Liver (tissue), 9 donors: ENCODE data around the gene OR2AT4. TPM values are rescaled to one million over a fixed set of nuclear protein-coding genes. Genes with fewer than 3 reads are reported as not detected.

Experiments
- DNase-seq: peaks from one replicate; pipeline ENCODE4 v3.0.0-alpha.2; 2017; ENCODE audit warnings: low spot score
- H3K27ac ChIP-seq, 2 donors: one replicate each; pipeline ENCODE4 v1.7.0; 2013; ENCODE audit warnings: inconsistent platforms in 2 of 2, low read length in 2 of 2, control low read depth in 1 of 2, low read depth in 1 of 2, mild to moderate bottlenecking in 1 of 2
- H3K27me3 ChIP-seq, 4 donors: one replicate each; pipeline versions ENCODE4 v1.6.1 to v1.7.0; 2013; ENCODE audit warnings: low read length in 3 of 4, inconsistent platforms in 1 of 4, mild to moderate bottlenecking in 1 of 4, moderate library complexity in 1 of 4; ENCODE audit not compliant: control insufficient read depth in 4 of 4, insufficient read depth in 4 of 4
- H3K36me3 ChIP-seq, 4 donors: one replicate each; pipeline versions ENCODE4 v1.6.1 to v1.7.0; 2013; ENCODE audit warnings: low read length in 3 of 4, mild to moderate bottlenecking in 3 of 4, low read depth in 1 of 4, moderate library complexity in 1 of 4; ENCODE audit not compliant: control insufficient read depth in 4 of 4, insufficient read depth in 3 of 4
- H3K4me1 ChIP-seq, 4 donors: one replicate each; pipeline versions ENCODE4 v1.6.1 to v1.7.0; 2013; ENCODE audit warnings: low read length in 3 of 4, mild to moderate bottlenecking in 3 of 4, moderate library complexity in 1 of 4; ENCODE audit not compliant: control insufficient read depth in 4 of 4, insufficient read depth in 4 of 4
- H3K4me3 ChIP-seq, 3 donors: one replicate each; pipeline versions ENCODE4 v1.6.1 to v1.7.0; 2013; ENCODE audit warnings: low read length in 3 of 3, control low read depth in 1 of 3, low read depth in 1 of 3, mild to moderate bottlenecking in 1 of 3
- H3K9ac ChIP-seq, 2 donors: one replicate each; pipeline ENCODE4 v1.7.0; 2013; ENCODE audit warnings: low read length in 2 of 2, mild to moderate bottlenecking in 2 of 2, moderate library complexity in 2 of 2, control low read depth in 1 of 2, low read depth in 1 of 2
- H3K9me3 ChIP-seq, 4 donors: one replicate each; pipeline versions ENCODE4 v1.6.1 to v1.7.0; 2013; ENCODE audit warnings: low read length in 3 of 4; ENCODE audit not compliant: control insufficient read depth in 4 of 4
- ATF3 ChIP-seq: IDR thresholded peaks from 2 replicates; pipeline ENCODE4 v1.6.1; 2016; ENCODE audit warnings: antibody characterized with exemption
- CTCF ChIP-seq: fragments of 150-350 bp; IDR thresholded peaks from 2 replicates; pipeline ENCODE4 v1.5.1; 2017; ENCODE audit warnings: improper control_type of control experiment, low read depth, low read length; ENCODE audit not compliant: missing input control
- EGR1 ChIP-seq, 2 donors: IDR thresholded peaks; 2 replicates each; pipeline ENCODE4 v1.6.1; 2016 to 2018; ENCODE audit warnings: antibody characterized with exemption in 2 of 2, low read depth in 2 of 2
- FOXA1 ChIP-seq: IDR thresholded peaks from 2 replicates; pipeline ENCODE4 v1.6.1; 2016; ENCODE audit warnings: antibody characterized with exemption
- FOXA2 ChIP-seq: IDR thresholded peaks from 2 replicates; pipeline ENCODE4 v1.6.1; 2016; ENCODE audit warnings: antibody characterized with exemption
- GABPA ChIP-seq, 2 donors: IDR thresholded peaks in 1 of 2; conservative IDR thresholded peaks in 1 of 2; 2 replicates each; pipeline ENCODE4 v1.6.1; 2016; ENCODE audit warnings: antibody characterized with exemption in 2 of 2, mild to moderate bottlenecking in 1 of 2, moderate library complexity in 1 of 2
- HNF4A ChIP-seq, 2 donors: conservative IDR thresholded peaks; 2 replicates each; pipeline ENCODE4 v1.6.1; 2016; ENCODE audit warnings: antibody characterized with exemption in 2 of 2, mild to moderate bottlenecking in 2 of 2
- HNF4G ChIP-seq: IDR thresholded peaks from 2 replicates; pipeline ENCODE4 v1.6.1; 2016; ENCODE audit warnings: antibody characterized with exemption
- MAX ChIP-seq: IDR thresholded peaks from 2 replicates; pipeline ENCODE4 v1.6.1; 2016; ENCODE audit warnings: antibody characterized with exemption
- REST ChIP-seq: IDR thresholded peaks from 2 replicates; pipeline ENCODE4 v1.6.1; 2016; ENCODE audit warnings: antibody characterized with exemption, mild to moderate bottlenecking
- RXRA ChIP-seq, 2 donors: IDR thresholded peaks; 2 replicates each; pipeline ENCODE4 v1.6.1; 2017 to 2018; ENCODE audit warnings: antibody characterized with exemption in 2 of 2, mild to moderate bottlenecking in 1 of 2
- YY1 ChIP-seq: IDR thresholded peaks from 2 replicates; pipeline ENCODE4 v1.6.1; 2016; ENCODE audit warnings: antibody characterized with exemption, mild to moderate bottlenecking
- ZBTB33 ChIP-seq: IDR thresholded peaks from 2 replicates; pipeline ENCODE4 v1.6.1; 2016; ENCODE audit warnings: antibody characterized with exemption
- WGBS: extraction: QIAGEN DNeasy Blood & Tissue Kit; methylation state at CpG from one replicate; pipeline ENCODE4 v1.1.7; 2013; 5-methylcytosine and 5-hydroxymethylcytosine counted together
- polyA plus RNA-seq, 2 donors: library from polyadenylated mRNA; stranded (reverse) in 1 of 2; unstranded in 1 of 2; fragments of 200-250 nt in 1 of 2; fragments of >200 nt in 1 of 2; fragmentation: Nextera tagmentation in 1 of 2; extraction: Ambion mirVana in 1 of 2; gene quantifications; one replicate each; pipeline versions ENCODE4 v1.2.1 to v1.2.3, GENCODE V29; 2013 to 2015
- total RNA-seq, 2 donors: library from RNA; depleted of rRNA; stranded (reverse); fragments of >200 nt; gene quantifications; one replicate each; pipeline ENCODE4 v1.2.3, GENCODE V29; 2014
- donor health status: healthy.
- donor health status: healthy.
- donor health status: healthy.
- donor health status: healthy.
- donor health status: healthy.

The OR2AT4 gene
- total and polyA plus RNA-seq, 4 donors = not detected

GRCh38 chr11:75133976-75134375 is 37.3 kb upstream of the OR2AT4 start (continued):
- no peak for TF ChIP-seq CTCF

- Histone ChIP-seq H3K9me3 (no peaks in the 10 kb centered on the region), H3K36me3 (no peaks in the 10 kb centered on the region), H3K27ac (no peak overlapping the region), H3K4me3 (no peak overlapping the region), H3K9ac (no peak overlapping the region), H3K4me1 (no peaks in the 10 kb centered on the region), H3K27me3 (peaks cover 0 to 4% (median under 1%) of the 10 kb centered on the region in 4 donors)
- DNase-seq = no peak
- WGBS = 88% methylated on average over 3 of the region's 3 CpGs
- no peak for TF ChIP-seq ZBTB33
- TF ChIP-seq YY1 = no peak
- TF ChIP-seq GABPA (IDR thresholded peaks at IDR 0.05 in 1 of 2, conservative IDR thresholded peaks at IDR 0.05 in 1 of 2) = no peak
- TF ChIP-seq ATF3 = no peak
- TF ChIP-seq REST = no peak
- no peak for TF ChIP-seq FOXA1
- no peak for TF ChIP-seq EGR1 (IDR thresholded peaks at IDR 0.05; ENCODE audit: low read depth in 2 of 2)
- no peak for TF ChIP-seq FOXA2
- no peak for TF ChIP-seq HNF4G
- TF ChIP-seq CTCF = no peak
- TF ChIP-seq HNF4A (conservative IDR thresholded peaks at IDR 0.05) = no peak
- TF ChIP-seq RXRA (IDR thresholded peaks at IDR 0.05) = no peak
- no peak for TF ChIP-seq MAX
Measured at GRCh38 chr11:75132080-75132479, 35.4 kb upstream of the OR2AT4 start.
